Esophagus squamous epithelium (tissue), 5 donors: ENCODE measurements around the gene PTPA. TPM values are rescaled to one million over a fixed set of nuclear protein-coding genes. Genes with fewer than 3 reads are reported as not detected.
A peak's percentile ranks its signal among the peaks of the same experiment; 100 is the strongest.

ENCODE experiments used
- DNase-seq: peaks from one replicate; lab custom pipeline; 2025; lab: John Stamatoyannopoulos, UW
- H3K27ac ChIP-seq, 4 donors: fragments of 200-600 bp; sonication (generic); one replicate each; pipeline ENCODE4 v1.5.1; 2016 to 2019; ENCODE audit warnings: mild to moderate bottlenecking in 1 of 4
- H3K27me3 ChIP-seq, 4 donors: fragments of 200-600 bp; sonication (generic); 1 replicate in 3 of 4; 2 replicates in 1 of 4; pipeline versions ENCODE4 v1.5.1 to v1.6.0; 2017 to 2021; ENCODE audit warnings: antibody characterized with exemption in 1 of 4
- H3K36me3 ChIP-seq, 3 donors: fragments of 200-600 bp; sonication (generic); one replicate each; pipeline ENCODE4 v1.5.1; 2016 to 2019
- H3K4me1 ChIP-seq, 3 donors: fragments of 200-600 bp; sonication (generic); one replicate each; pipeline ENCODE4 v1.5.1; 2017 to 2019
- H3K4me3 ChIP-seq, 4 donors: fragments of 200-600 bp; sonication (generic); 1 replicate in 3 of 4; 2 replicates in 1 of 4; pipeline ENCODE4 v1.5.1; 2016 to 2019; ENCODE audit warnings: mild to moderate bottlenecking in 2 of 4, moderate library complexity in 1 of 4
- H3K9me3 ChIP-seq, 3 donors: fragments of 200-600 bp; sonication (generic); one replicate each; pipeline ENCODE4 v1.5.1; 2016 to 2019
- CTCF ChIP-seq, 6 experiments: fragments of 450-650 bp in 4 of 6; fragments of 200-600 bp in 2 of 6; sonication (generic) in 2 of 6; IDR thresholded peaks; one replicate each; pipeline ENCODE4 v1.5.1; 2016 to 2019; ENCODE audit warnings: antibody characterized with exemption in 6 of 6, mild to moderate bottlenecking in 4 of 6, moderate library complexity in 4 of 6
- POLR2A ChIP-seq, 4 donors: fragments of 450-650 bp; IDR thresholded peaks; one replicate each; pipeline ENCODE4 v1.6.1; 2017; ENCODE audit warnings: antibody characterized with exemption in 4 of 4, mild to moderate bottlenecking in 4 of 4, moderate library complexity in 3 of 4
- WGBS, 2 donors: methylation state at CpG; one replicate each; pipeline ENCODE4 v1.1.5; 2018; 5-methylcytosine and 5-hydroxymethylcytosine counted together
- intact Hi-C: fragments of 100-400 bp; cut with DNase I; formaldehyde crosslinking; loops from one replicate; pipeline ENCODE4 v1.15.0; 2022
- total RNA-seq, 4 donors: library from RNA; depleted of rRNA; stranded (reverse); fragments of >200 nt; gene quantifications; one replicate each; pipeline ENCODE4 v1.1.0, GENCODE V29; 2016
- donor health status: DM: yes; HTN: yes; CAD: no.

PTPA gene
- total RNA-seq, 4 donors from 2014 or later, result 59.1 to 110 (median 80.6) TPM

- H3K27me3 ChIP-seq, result peaks cover 0 to 5% (median 0%) of the 10 kb centered on the region in 4 donors
- DNase-seq, result no peak
- no peaks in the 10 kb centered on the region for H3K36me3 ChIP-seq
- no peak for TF ChIP-seq CTCF (IDR thresholded peaks at IDR 0.05)
- no peak for TF ChIP-seq POLR2A (IDR thresholded peaks at IDR 0.05)
- no peaks in the 10 kb centered on the region for H3K9me3 ChIP-seq
- H3K4me1 ChIP-seq, result peaks cover 34 to 72% (median 43%) of the 10 kb centered on the region in 3 donors
- H3K27ac ChIP-seq, result peak overlapping the region in 1 of 4 donors; percentile 17
- intact Hi-C loops, result loop anchor here (5.0 kb wide), 1 partner anchor 437 kb away; no protein-coding TSS in a partner anchor
- no peak overlapping the region for H3K4me3 ChIP-seq
- 36 to 83% methylated on average over 1 to 3 of the region's 6 CpGs for WGBS, 2 donors
Measured at GRCh38 chr9:129170229-129170628, 59.0 kb downstream of the PTPA start.

- intact Hi-C loops, result loop anchor here (5.0 kb wide), 1 partner anchor 435 kb away; no protein-coding TSS in a partner anchor
- Histone ChIP-seq H3K36me3 (no peaks in the 10 kb centered on the region), H3K9me3 (no peaks in the 10 kb centered on the region), H3K27ac (peak overlapping the region in 2 of 4 donors; percentile 98 to 100), H3K4me1 (peaks cover 23 to 67% (median 35%) of the 10 kb centered on the region in 3 donors), H3K27me3 (peaks cover 0 to 5% (median 0%) of the 10 kb centered on the region in 4 donors), H3K4me3 (no peak overlapping the region)
- WGBS, 2 donors, result 56 to 62% methylated on average over 4 to 7 of the region's 7 CpGs
- DNase-seq, result no peak
- TF ChIP-seq POLR2A (IDR thresholded peaks at IDR 0.05), result no peak
- no peak for TF ChIP-seq CTCF (IDR thresholded peaks at IDR 0.05)
Measured at GRCh38 chr9:129171993-129172751, 61.0 kb downstream of the PTPA start.

- peaks cover 0 to 5% (median 0%) of the 10 kb centered on the region in 4 donors for H3K27me3 ChIP-seq
- intact Hi-C loops, result loop anchor here (5.0 kb wide), 1 partner anchor 434 kb away; no protein-coding TSS in a partner anchor
- no peak overlapping the region for H3K4me3 ChIP-seq
- no peak for DNase-seq
- TF ChIP-seq POLR2A (IDR thresholded peaks at IDR 0.05), result no peak
- TF ChIP-seq CTCF (IDR thresholded peaks at IDR 0.05), result no peak
- 48% methylated on average over 4 of the region's 5 CpGs; no CpG with 5 or more reads in 1 of the 2 donors for WGBS, 2 donors
- peaks cover 18 to 61% (median 30%) of the 10 kb centered on the region in 3 donors for H3K4me1 ChIP-seq
- H3K36me3 ChIP-seq, result no peaks in the 10 kb centered on the region
- no peaks in the 10 kb centered on the region for H3K9me3 ChIP-seq
- H3K27ac ChIP-seq, result peak overlapping the region in 3 of 4 donors; percentile 97 to 100 (median 98)
Measured at GRCh38 chr9:129172816-129173215, 61.6 kb downstream of the PTPA start.

GRCh38 chr9:129173296-129174101 lies 62.3 kb downstream of the PTPA start:
- DNase-seq, result no peak
- Histone ChIP-seq H3K27me3 (peaks cover 0 to 5% (median 0%) of the 10 kb centered on the region in 4 donors), H3K4me3 (peak overlapping the region; percentile 68 to 83 (median 78)), H3K27ac (peak overlapping the region; percentile 96 to 100 (median 98)), H3K36me3 (no peaks in the 10 kb centered on the region), H3K4me1 (peaks cover 16 to 58% (median 26%) of the 10 kb centered on the region in 3 donors), H3K9me3 (no peaks in the 10 kb centered on the region)
- WGBS, 2 donors, result 55 to 61% methylated on average over 4 to 5 of the region's 29 CpGs
- intact Hi-C loops, result loop anchor here (5.0 kb wide), 1 partner anchor 434 kb away; no protein-coding TSS in a partner anchor
- TF ChIP-seq CTCF (IDR thresholded peaks at IDR 0.05) (no peak), POLR2A (IDR thresholded peaks at IDR 0.05) (no peak)
